GM12878 (cell line): ENCODE data around the gene SGTB. TPM values are rescaled to one million over a fixed set of nuclear protein-coding genes. Genes with fewer than 3 reads are reported as not detected.

Experiments
- CBX3 ChIP-seq: fragments of 200-600 bp; sonication (generic); IDR thresholded peaks from 2 replicates; pipeline ENCODE4 v1.6.1; 2016; ENCODE audit warnings: low read depth, borderline replicate concordance
- GABPA ChIP-seq: IDR thresholded peaks from 2 replicates; pipeline ENCODE4 v1.6.1; 2014; ENCODE audit warnings: antibody characterized with exemption, low read depth, mild to moderate bottlenecking, inconsistent platforms
- HCFC1 ChIP-seq: fragments of 150-350 bp; IDR thresholded peaks from 2 replicates; pipeline ENCODE4 v1.6.1; 2014; ENCODE audit warnings: low read length
- HDAC2 ChIP-seq: fragments of 200-600 bp; sonication (generic); IDR thresholded peaks from 2 replicates; pipeline ENCODE4 v1.6.1; 2017
- IRF4 ChIP-seq: IDR thresholded peaks from 2 replicates; pipeline ENCODE4 v1.6.1; 2011; ENCODE audit warnings: low read depth, low read length
- IRF5 ChIP-seq: fragments of 450-650 bp; IDR thresholded peaks from 2 replicates; pipeline ENCODE4 v1.6.1; 2017; ENCODE audit warnings: borderline replicate concordance
- MEF2A ChIP-seq: IDR thresholded peaks from 2 replicates; pipeline ENCODE4 v1.6.1; 2011; ENCODE audit warnings: low read depth, mild to moderate bottlenecking, low read length, moderate library complexity; ENCODE audit not compliant: insufficient read depth
- NR2F1 ChIP-seq: fragments of 450-650 bp; conservative IDR thresholded peaks from 2 replicates; pipeline ENCODE4 v1.6.1; 2017; ENCODE audit warnings: mild to moderate bottlenecking
- PAX5 ChIP-seq: IDR thresholded peaks from 2 replicates; pipeline ENCODE4 v1.6.1; 2011; ENCODE audit warnings: low read depth, low read length, borderline replicate concordance
- POLR2AphosphoS2 ChIP-seq: IDR thresholded peaks from 2 replicates; pipeline ENCODE4 v1.6.1; 2011; ENCODE audit warnings: low read depth, mild to moderate bottlenecking, low read length, improper control_type of control experiment, moderate library complexity
- POLR2AphosphoS5 ChIP-seq: IDR thresholded peaks from 2 replicates; pipeline ENCODE4 v1.6.1; 2011; ENCODE audit warnings: mild to moderate bottlenecking, low read length, inconsistent platforms
- PRDM15 ChIP-seq: fragments of 450-650 bp; formaldehyde crosslinking; IDR thresholded peaks from 2 replicates; pipeline ENCODE4 v1.4.0; 2020; ENCODE audit warnings: mild to moderate bottlenecking, moderate library complexity
- RAD51 ChIP-seq: fragments of 450-650 bp; IDR thresholded peaks from 2 replicates; pipeline ENCODE4 v1.6.1; 2016; ENCODE audit warnings: moderate library complexity, mild to moderate bottlenecking, inconsistent platforms
- SMAD1 ChIP-seq: fragments of 450-650 bp; IDR thresholded peaks from 2 replicates; pipeline ENCODE4 v1.6.1; 2018; ENCODE audit warnings: mild to moderate bottlenecking, low read depth; ENCODE audit not compliant: partially characterized antibody
- SREBF1 ChIP-seq: IDR thresholded peaks from 2 replicates; pipeline ENCODE4 v1.6.1; 2012; ENCODE audit warnings: mild to moderate bottlenecking, low read length
- SUPT20H ChIP-seq: IDR thresholded peaks from 2 replicates; pipeline ENCODE4 v1.6.1; 2011; ENCODE audit warnings: low read depth, mild to moderate bottlenecking, low read length, moderate library complexity, borderline replicate concordance; ENCODE audit not compliant: control insufficient read depth
- SUZ12 ChIP-seq: fragments of 200-600 bp; sonication (generic); IDR thresholded peaks from one replicate; pipeline ENCODE4 v1.6.1; 2018; ENCODE audit warnings: antibody characterized with exemption, mild to moderate bottlenecking; ENCODE audit not compliant: unreplicated experiment
- TARDBP ChIP-seq: IDR thresholded peaks from 2 replicates; pipeline ENCODE4 v1.6.1; 2016; ENCODE audit warnings: borderline replicate concordance
- TBL1XR1 ChIP-seq: IDR thresholded peaks from 2 replicates; pipeline ENCODE4 v1.6.1; 2012; ENCODE audit warnings: low read depth, low read length, improper control_type of control experiment
- USF2 ChIP-seq: IDR thresholded peaks from 2 replicates; pipeline ENCODE4 v1.6.1; 2011; ENCODE audit warnings: low read depth, low read length, improper control_type of control experiment, borderline replicate concordance
- ZSCAN29 ChIP-seq: fragments of 450-650 bp; IDR thresholded peaks from 2 replicates; pipeline ENCODE4 v1.6.1; 2017; ENCODE audit warnings: mild to moderate bottlenecking, moderate library complexity
- polyA plus RNA-seq, 11 experiments: library from polyadenylated mRNA; depleted of rRNA in 4 of 11; unstranded in 6 of 11; stranded (reverse) in 5 of 11; fragments of >200 nt; fragmentation: Nextera tagmentation in 4 of 11; fragmentation: Illumina TruSeq in 1 of 11; extraction: Ambion mirVana in 4 of 11; extraction: Trizol in 1 of 11; gene quantifications; 1 replicate in 1 of 11; 2 replicates in 10 of 11; pipeline versions ENCODE4 v1.2.1 to v1.2.3, GENCODE V29; 2011 to 2016; ENCODE audit warnings: inconsistent platforms in 2 of 11, missing spikeins in 2 of 11, low read depth in 1 of 11
- total RNA-seq, 4 experiments: library from RNA; depleted of rRNA in 3 of 4; stranded (reverse); fragments of >200 nt in 3 of 4; fragmentation: Illumina TruSeq in 1 of 4; extraction: Trizol in 1 of 4; gene quantifications; 2 replicates each; pipeline versions ENCODE4 v1.2.1 to v1.2.3, GENCODE V29; 2013 to 2021
- TF ChIP-seq, protein P1 (sequence below): IDR thresholded peaks from 2 replicates; pipeline ENCODE4 v1.6.1; 2012; ENCODE audit warnings: low read depth, low read length, improper control_type of control experiment
- TF ChIP-seq, protein P2 (sequence below): fragments of 450-650 bp; IDR thresholded peaks from 2 replicates; pipeline ENCODE4 v1.6.1; 2018; ENCODE audit warnings: mild to moderate bottlenecking, low read depth, moderate library complexity; ENCODE audit not compliant: partially characterized antibody

Gene SGTB
- total and polyA plus RNA-seq, 10 of the 15 experiments (the other 5 are each of a cell fraction or from before 2014, with no cell fraction given) = 1.0 to 7.8 (median 5.4) TPM

- no peak for TF ChIP-seq PRDM15 (CRISPR knock-in tag)
- TF ChIP-seq SUZ12 = no peak
- TF ChIP-seq HCFC1 = no peak
- TF ChIP-seq POLR2AphosphoS2 = peak; percentile 78
- no peak for TF ChIP-seq PAX5
- TF ChIP-seq TARDBP = peak; percentile 13; the same call in 1 of the 2 replicates
- TF ChIP-seq, protein P1, sequence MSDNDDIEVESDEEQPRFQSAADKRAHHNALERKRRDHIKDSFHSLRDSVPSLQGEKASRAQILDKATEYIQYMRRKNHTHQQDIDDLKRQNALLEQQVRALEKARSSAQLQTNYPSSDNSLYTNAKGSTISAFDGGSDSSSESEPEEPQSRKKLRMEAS = peak; percentile 46
- TF ChIP-seq USF2 = no peak
- no peak for TF ChIP-seq SUPT20H
- TF ChIP-seq CBX3 = no peak
- TF ChIP-seq TBL1XR1 = no peak
- TF ChIP-seq SREBF1 = no peak
- TF ChIP-seq SMAD1 = no peak
- no peak for TF ChIP-seq IRF4
- TF ChIP-seq HDAC2 = no peak
- no peak for TF ChIP-seq NR2F1
- TF ChIP-seq MEF2A = no peak
- TF ChIP-seq, protein P2, sequence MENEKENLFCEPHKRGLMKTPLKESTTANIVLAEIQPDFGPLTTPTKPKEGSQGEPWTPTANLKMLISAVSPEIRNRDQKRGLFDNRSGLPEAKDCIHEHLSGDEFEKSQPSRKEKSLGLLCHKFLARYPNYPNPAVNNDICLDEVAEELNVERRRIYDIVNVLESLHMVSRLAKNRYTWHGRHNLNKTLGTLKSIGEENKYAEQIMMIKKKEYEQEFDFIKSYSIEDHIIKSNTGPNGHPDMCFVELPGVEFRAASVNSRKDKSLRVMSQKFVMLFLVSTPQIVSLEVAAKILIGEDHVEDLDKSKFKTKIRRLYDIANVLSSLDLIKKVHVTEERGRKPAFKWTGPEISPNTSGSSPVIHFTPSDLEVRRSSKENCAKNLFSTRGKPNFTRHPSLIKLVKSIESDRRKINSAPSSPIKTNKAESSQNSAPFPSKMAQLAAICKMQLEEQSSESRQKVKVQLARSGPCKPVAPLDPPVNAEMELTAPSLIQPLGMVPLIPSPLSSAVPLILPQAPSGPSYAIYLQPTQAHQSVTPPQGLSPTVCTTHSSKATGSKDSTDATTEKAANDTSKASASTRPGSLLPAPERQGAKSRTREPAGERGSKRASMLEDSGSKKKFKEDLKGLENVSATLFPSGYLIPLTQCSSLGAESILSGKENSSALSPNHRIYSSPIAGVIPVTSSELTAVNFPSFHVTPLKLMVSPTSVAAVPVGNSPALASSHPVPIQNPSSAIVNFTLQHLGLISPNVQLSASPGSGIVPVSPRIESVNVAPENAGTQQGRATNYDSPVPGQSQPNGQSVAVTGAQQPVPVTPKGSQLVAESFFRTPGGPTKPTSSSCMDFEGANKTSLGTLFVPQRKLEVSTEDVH = no peak
- TF ChIP-seq ZSCAN29 = no peak
- TF ChIP-seq RAD51 = no peak
- TF ChIP-seq GABPA = no peak
- no peak; the same call in 1 of the 2 replicates for TF ChIP-seq POLR2AphosphoS5
- TF ChIP-seq IRF5 = no peak
These were observed 97.8 kb downstream of the SGTB start, which contains the start of gene TRIM23 (continued) for GRCh38 chr5:65624025-65624570.
